Measurements from ENCODE around the gene ARHGAP6. TPM values are rescaled to one million over a fixed set of nuclear protein-coding genes. Genes with fewer than 3 reads are reported as not detected.

ARHGAP6 gene
- total RNA-seq, 1 experiment from 2014 or later: 0.10 TPM

GRCh38 chrX:11103006-11103405 is 562.7 kb downstream of the ARHGAP6 start:
- BruUV-seq (replicated peaks): no TSS peak
- no peaks in the 10 kb centered on the region for H4K20me1 ChIP-seq (ENCODE audit: insufficient read depth)
- ATAC-seq (no peak), DNase-seq (ENCODE audit: low read depth, low spot score) (no peak)
- intact Hi-C loops (cut with micrococcal nuclease): loop anchor here (10.0 kb wide), 2 partner anchors 378 to 908 kb away; no protein-coding TSS in a partner anchor
- H3K4me3 ChIP-seq (replicated peaks in 1 of 2; ENCODE audit: low read depth in 1 of 2, low read length in 2 of 2): no peak overlapping the region
- H3K36me3 ChIP-seq (ENCODE audit: control insufficient read depth in 1 of 2, insufficient read depth in 2 of 2, low read length in 2 of 2): no peaks in the 10 kb centered on the region; a peak in 1 of 4 replicates
- no peak overlapping the region for H2AFZ ChIP-seq (ENCODE audit: low read depth, low read length, poor library complexity, severe bottlenecking)
- H3K27ac ChIP-seq (ENCODE audit: low read depth, low read length): no peak overlapping the region
- no peaks in the 10 kb centered on the region for H3K9me3 ChIP-seq (ENCODE audit: control insufficient read depth in 1 of 2, insufficient read depth in 1 of 2, low read depth in 1 of 2, low read length in 2 of 2)
- no peak overlapping the region for H3K4me2 ChIP-seq (ENCODE audit: low read length)
- CTCF ChIA-PET: interaction anchor here (0.6 kb wide), 1 partner anchor 10 kb away, joined by 4 read pairs; no protein-coding TSS in a partner anchor
- H3K79me2 ChIP-seq (ENCODE audit: insufficient read depth, low read length): no peaks in the 10 kb centered on the region
- TF ChIP-seq TCF7L2 (IDR thresholded peaks at IDR 0.05; ENCODE audit: borderline replicate concordance, extremely low read depth, insufficient read depth, insufficient read length) (no peak), EZH2 (IDR thresholded peaks at IDR 0.05) (no peak), FOSL1 (IDR thresholded peaks at IDR 0.05; ENCODE audit: low read depth) (no peak), MAX (IDR thresholded peaks at IDR 0.05) (no peak), JUND (IDR thresholded peaks at IDR 0.05) (no peak), POLR2A (IDR thresholded peaks at IDR 0.05; ENCODE audit: borderline replicate concordance, extremely low read depth, insufficient read depth, insufficient read length) (no peak), POLR2AphosphoS5 (IDR thresholded peaks at IDR 0.05; ENCODE audit: low read depth, low read length) (no peak), ZFX (IDR thresholded peaks at IDR 0.05) (no peak), RAD21 (IDR thresholded peaks at IDR 0.05; ENCODE audit: low read depth) (no peak), YY1 (IDR thresholded peaks at IDR 0.05; ENCODE audit: extremely low read depth, insufficient replicate concordance, low read depth, low read length) (no peak), REST (IDR thresholded peaks at IDR 0.05; ENCODE audit: low read depth) (no peak), SP1 (IDR thresholded peaks at IDR 0.05; ENCODE audit: low read depth) (no peak), SRF (IDR thresholded peaks at IDR 0.05; ENCODE audit: low read depth) (no peak), CEBPB (IDR thresholded peaks at IDR 0.05; ENCODE audit: low read depth) (no peak), ZNF274 (IDR thresholded peaks at IDR 0.05; ENCODE audit: low read depth, low read length) (no peak), ZBTB33 (IDR thresholded peaks at IDR 0.05; ENCODE audit: extremely low read depth, insufficient replicate concordance, low read length) (no peak)
- POLR2A ChIA-PET: no interaction called here
- RAD21 ChIA-PET (ENCODE audit: low non-redundant PET in 1 of 2, low total read pairs in 2 of 2, uncharacterized antibody in 2 of 2, unreplicated experiment in 2 of 2): no interaction called here
- H3K27me3 ChIP-seq (ENCODE audit: insufficient read depth, low read length): no peaks in the 10 kb centered on the region
- H3K9ac ChIP-seq (ENCODE audit: low read length): no peak overlapping the region
- no peaks in the 10 kb centered on the region for H3K4me1 ChIP-seq (ENCODE audit: control insufficient read depth in 1 of 2, insufficient read depth in 2 of 2, low read length in 2 of 2)
- H3K9me2 ChIP-seq (ENCODE audit: insufficient read depth): no peaks in the 10 kb centered on the region

Data from HCT116 (cell line).